Embryonic facial prominence (tissue), 1 donor: Measurements from ENCODE around the gene NPFFR1.
"Not testable (repeated sequence)": the region's sequence is repeated elsewhere in the genome, so short reads cannot be mapped to it uniquely, and the experiment has no call there.

ENCODE experiments used
- DNase-seq: peaks from one replicate; pipeline ENCODE4 v3.0.0-alpha.2; 2016; ENCODE audit errors: extremely low spot score

Gene NPFFR1

DNA sequence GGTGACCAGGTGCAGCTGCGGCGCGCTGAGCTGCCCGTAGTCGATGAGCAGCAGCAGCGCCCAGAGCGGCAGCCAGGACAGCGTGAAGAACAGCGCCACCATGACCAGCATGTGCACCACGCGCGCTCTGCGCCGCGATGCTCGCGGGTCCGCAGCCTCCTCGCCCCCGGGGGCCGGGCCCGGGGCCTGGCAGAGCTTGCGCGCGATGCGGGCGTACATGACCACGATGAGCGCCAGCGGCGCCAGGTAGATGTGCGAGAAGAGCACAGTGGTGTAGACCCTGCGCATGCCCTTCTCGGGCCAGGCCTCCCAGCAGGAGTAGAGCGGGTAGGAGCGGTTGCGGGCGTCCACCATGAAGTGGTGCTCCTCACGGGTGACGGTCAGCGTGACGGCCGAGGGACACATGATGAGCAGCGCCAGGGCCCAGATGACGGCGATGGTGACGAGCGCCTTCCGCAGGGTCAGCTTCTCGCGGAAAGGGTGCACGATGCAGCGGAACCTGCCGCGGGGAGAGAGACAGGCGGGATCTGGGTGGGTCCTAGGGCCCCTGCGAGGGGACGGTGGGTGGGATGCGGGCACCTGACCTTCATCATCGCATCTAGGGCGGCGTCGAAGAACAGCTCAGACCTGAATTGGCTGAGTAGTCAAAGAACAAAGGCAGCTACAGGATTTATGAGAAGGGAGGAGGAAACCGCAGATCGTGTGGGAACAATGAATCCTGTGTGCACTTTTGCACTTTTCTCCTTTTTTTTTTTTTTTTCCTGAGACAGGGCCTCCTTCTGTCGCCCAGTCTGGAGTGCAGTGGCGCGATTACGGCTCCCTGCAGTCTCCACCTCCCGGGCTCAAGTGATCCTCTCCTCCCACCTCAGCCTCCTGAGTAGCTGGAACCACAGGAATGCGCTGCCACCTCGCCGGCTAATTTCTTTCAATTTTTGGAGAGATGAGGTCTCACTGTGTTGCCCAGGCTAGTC is 28.2 kb downstream of the NPFFR1 start:
- peak; percentile 85 for DNase-seq

DNA sequence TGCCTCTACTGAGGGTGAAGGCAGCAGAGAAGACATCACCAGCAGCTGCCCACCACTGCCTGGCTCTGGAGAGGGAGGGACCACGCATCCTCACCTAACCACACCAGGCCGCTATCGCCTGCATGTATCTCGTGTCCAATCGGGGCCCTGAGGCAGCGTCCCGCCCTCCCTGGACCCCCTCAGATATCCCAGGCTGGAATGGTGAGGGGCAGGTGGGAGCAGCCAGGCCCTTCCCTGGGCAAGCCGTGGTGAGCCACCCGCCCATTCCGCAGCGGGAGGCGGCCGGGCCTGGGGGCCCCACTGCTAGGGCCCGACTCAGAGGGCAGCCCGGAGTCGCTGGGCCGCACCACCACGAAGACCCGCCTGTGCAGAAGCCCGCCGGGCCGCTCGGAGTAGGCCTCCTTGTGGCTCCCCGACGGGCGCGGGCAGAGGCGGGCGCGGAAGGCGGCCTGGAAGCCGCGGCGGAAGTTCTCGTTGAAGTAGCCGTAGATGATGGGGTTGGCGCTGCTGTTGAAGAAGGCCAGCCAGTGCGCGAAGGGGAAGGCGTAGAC is 29.0 kb downstream of the NPFFR1 start:
- DNase-seq: no peak

DNA sequence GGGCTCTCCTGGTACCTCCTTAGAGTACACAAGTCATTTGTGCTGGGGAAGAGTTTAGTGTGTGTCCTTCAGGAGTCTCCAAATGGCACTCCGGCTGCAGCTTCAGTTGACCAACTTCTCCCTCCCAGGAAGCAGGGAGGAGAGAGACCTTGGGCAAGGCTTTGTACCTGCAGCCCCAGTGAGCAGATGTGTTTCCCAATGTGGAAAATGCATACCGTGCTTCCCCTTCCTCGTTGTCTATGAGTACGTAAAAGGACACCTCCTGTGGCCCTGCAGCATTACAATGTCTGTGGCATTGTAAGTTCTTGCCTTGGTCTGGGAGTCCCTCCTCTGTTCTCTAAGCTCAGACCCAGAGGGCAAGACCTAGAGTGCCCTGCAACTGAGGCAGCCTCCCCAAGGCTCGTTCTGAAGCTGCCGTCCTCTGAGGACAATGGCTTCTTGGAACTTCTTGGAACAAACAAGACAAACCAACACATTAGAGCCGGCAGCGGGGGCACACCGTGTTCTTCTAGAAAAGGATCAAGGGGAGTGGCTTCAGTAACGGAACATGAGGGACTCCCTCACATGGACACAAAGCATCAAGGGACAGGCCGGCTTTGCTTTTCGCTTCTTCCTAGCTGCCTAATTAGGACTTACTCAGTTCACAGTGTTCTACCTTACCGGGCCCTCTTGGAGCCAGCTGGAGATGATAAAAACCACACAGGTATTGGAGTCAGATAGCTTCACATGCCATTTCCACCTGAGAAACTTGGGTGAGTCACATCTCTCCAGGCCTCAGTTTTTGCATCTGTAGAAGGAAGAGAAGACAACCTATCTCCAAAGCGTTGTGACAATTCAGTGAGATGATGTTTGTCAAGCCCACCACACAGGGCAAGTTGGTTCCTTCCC is 29.7 kb downstream of the NPFFR1 start:
- DNase-seq: no peak

DNA sequence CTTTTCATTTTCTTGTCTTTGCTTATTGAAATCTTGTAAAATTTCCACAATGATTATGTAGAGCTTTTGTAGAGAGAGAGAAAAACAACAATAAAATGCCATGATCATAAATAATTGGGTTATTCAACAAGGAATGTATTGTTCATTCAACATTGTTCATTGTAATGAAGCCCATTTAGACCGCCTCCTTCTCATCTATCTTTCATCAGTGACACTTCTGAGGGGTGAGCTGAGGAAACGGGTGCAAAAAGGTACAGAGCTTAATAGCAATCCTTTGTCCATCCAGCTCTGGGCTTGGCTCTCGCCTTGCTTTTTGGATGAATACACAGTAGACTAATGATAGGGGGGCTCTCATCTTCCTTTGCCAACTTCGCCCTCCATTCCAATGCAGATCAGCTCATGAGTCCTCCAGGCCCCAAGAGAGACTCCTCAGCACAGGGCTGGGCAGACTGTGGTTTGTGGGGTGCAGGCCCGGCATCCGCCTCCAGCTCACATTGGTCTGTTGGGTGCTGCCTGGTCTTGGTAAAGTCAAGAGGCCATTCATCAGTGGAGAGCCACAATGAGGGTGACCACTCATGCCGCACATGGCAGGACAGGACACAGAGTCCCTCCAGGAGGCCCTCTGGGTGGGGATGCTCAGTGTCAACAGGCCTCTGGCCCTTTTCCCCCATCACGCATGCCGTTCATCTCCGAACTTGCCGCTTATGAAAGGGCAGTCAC is 32.7 kb downstream of the NPFFR1 start:
- no peak for DNase-seq

DNA sequence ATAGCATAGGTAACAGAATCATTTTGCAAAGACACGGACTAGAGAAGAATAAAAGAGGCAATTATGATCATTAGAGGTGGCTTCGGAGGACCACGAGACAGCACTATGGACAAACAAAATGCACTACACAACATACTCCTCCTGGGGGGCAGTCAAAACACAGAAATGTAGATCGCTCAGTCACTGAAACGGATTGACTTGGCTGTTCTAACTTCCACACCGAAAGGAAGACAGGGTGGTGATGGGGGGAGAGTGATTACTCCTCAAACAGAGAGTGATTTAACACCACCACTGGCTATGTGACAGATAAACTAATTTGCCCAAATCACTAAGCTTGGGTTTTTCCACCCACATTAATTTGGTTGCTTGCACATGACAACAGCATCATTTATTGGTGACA is 36.4 kb downstream of the NPFFR1 start:
- DNase-seq: no peak

DNA sequence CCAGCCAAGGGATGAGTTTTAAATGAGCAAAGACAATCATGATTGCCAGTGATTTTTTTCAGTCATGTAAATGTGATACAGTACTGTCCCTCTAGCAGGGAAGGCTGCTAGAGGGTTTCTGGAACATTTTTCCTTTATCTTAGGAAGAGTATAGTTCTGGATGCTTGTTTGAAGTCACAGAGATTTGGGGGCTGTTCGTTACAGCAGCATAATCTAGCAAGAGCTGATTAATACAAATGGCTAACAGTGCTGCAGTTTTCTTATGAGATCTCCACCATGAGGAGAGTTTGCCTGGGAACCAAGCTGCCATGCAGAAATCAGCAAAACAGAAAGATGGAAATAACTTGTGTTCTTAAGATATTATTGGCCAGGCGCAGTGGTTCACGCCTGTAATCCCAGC is 42.7 kb downstream of the NPFFR1 start:
- DNase-seq: no peak

DNA sequence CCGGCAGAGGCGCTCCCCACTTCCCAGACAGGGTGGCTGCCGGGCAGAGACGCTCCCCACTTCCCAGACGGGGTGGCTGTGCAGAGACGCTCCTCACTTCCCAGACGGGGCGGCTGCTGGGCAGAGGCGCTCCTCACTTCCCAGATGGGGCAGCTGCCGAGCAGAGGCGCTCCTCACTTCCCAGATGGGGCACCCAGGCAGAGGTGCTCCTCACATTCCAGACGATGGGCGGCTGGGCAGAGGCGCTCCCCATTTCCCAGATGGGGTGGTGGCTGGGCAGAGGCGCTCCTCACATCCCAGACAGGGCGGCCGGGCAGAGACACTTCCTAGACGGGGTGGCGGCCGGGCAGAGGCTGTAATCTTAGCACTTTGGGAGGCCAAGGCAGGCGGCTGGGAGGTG is 43.8 kb downstream of the NPFFR1 start:
- not testable (repeated sequence) for DNase-seq

DNA sequence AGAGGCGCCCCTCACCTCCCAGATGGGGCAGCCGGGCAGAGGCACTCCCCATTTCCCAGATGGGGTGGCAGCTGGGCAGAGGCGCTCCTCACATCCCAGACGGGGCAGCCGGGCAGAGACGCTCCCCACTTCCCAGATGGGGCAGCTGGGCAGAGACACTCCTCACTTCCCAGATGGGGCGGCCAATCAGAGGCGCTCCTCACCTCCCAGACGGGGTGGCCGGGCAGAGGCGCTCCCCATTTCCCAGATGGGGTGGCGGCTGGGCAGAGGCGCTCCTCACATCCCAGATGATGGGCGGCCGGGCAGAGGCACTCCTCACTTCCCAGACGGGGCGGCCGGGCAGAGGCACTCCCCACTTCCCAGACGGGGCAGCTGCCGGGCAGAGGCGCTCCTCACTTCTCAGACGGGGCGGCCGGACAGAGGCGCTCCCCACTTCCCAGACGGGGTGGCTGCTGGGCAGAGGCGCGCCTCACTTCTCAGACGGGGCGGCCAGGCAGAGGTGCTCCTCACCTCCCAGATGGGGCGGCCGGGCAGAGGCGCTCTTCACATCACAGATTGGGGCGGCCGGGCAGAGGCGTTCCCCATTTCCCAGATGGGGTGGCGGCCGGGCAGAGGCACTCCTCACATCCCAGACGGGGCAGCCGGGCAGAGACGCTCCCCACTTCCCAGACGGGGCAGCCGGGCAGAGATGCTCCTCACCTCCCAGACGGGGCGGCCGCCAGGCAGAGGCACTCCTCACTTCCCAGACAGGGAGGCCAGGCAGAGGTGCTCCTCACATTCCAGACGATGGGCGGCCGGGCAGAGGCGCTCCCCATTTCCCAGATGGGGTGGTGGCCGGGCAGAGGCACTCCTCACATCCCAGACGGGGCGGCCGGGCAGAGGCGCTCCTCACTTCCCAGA is 44.5 kb downstream of the NPFFR1 start:
- DNase-seq: not testable (repeated sequence)

DNA sequence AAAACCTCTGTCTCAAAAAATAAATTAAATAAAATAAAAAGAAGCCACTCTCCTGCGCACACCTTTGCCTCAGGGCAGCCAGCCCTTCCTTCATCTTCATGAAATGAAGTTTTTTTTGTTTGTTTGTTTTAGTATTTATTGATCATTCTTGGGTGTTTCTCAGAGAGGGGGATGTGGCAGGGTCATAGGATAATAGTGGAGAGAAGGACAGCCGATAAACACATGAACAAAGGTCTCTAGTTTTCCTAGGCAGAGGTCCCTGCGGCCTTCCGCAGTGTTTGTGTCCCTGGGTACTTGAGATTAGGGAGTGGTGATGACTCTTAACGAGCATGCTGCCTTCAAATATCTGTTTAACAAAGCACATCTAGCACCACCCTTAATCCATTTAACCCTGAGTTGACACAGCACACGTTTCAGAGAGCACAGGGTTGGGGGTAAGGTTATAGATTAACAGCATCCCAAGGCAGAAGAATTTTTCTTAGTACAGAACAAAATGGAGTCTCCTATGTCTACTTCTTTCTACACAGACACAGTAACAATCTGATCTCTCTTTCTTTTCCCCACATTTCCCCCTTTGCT is 45.8 kb downstream of the NPFFR1 start:
- DNase-seq: not testable (repeated sequence)

DNA sequence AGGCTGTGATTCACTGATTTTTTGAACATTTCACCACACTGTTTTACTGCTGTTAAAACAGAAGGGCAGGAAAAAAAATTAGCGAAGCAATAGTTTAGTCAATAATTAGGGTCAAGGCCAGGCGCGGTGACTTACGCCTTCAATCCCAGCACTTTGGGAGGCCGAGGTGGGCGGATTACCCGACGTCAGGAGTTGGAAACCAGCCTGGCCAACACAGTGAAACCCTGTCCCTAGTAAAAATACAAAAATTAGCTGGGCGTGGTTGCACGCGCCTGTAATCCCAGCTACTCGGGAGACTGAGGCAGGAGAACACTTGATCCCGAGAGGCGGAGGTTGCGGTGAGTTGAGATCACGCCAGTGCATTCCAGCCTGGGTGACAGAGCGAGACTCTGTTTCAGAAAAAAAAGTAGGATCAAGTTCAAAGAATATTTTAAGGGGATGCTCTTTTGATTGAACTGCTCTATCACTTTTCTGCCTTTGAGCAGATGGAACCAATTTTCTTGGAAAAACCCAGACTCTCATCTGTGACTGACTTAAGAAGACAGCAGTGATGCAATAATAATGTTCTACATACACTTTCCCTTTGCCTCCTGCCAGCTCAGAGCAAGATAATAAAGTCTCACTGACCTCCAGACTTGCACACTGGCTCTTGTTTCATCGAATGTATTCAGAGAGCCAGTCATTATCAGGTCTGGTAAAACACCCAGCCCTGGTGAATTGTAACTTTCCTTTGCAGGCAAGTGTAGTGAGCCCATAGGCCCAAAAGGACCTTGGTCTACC is 48.9 kb downstream of the NPFFR1 start:
- no peak for DNase-seq

DNA sequence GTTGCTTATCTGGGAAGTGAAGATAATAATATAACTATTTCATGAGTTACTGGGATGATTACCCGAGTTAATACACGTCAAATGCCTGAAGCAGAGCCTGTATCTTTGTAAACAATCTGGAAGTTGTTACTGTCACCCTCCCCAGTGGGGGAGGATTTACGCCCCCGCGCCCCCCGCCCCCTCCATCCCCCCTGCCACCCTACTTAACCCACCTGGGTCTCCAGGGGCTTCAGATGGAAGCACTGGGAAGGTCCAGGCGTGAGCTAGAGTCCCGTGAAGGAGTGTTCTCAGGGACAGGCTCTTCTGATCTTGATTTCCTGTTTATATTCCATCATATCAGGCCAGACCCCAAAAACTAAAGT is 49.9 kb downstream of the NPFFR1 start:
- no peak for DNase-seq

DNA sequence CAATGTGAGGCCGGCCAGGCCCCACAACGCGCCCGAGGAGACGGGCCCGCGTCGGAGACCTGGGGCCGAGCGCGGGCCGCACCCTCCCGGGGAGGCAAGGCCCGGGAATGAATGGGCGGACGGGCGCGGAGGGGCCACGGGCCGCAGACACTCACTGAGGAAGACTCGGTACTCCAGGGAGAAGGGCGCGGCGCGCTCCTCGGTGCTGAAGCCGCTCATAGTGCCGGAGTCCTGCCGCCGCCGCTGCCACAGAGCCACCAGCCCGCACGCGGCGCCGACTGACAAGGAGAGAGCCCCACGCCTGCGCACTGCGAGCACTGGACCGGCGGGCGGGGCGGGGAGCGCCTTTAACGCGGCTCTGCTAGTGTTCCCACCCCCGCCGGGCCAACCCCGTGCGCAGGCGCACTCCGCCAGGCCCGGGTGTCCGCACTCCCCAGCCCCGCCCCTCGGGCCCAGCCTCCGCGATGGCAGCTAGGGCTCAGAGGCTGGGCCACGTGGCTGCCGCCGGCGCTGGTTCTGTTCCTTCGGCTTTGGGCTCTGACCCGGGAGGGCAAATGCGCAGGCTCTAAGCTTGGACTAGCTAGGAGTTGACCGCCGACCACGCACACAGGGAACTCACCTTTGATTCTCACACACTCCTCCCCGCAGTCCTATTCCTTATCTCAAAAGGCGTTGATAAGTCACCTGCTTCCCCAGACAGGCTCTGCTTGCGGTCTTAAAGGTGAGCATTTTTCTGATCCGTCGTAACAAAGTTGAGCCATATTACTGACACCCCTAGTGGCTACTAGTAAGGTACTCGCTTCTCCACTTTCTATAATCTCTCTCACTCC is 50.5 kb downstream of the NPFFR1 start, which contains the start of gene PPA1:
PPA1 (minus strand) TSS at position 321 of the 830 bp plus-strand sequence; CDS start at position 219, 102 bp downstream.
- peak; percentile 86 for DNase-seq

DNA sequence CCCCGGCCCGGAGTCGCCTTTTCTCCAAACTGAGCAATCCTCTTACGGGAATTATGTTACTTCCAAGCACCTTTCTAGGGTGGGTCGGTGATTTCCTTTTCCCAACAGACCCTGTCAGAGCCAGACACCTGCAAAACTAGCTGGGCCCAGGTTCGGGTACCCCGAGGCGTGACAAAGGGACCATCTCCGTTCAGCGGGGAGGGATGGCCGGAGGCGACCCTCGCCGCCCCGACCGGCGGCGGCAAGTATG is 51.0 kb downstream of the NPFFR1 start:
- DNase-seq: no peak

DNA sequence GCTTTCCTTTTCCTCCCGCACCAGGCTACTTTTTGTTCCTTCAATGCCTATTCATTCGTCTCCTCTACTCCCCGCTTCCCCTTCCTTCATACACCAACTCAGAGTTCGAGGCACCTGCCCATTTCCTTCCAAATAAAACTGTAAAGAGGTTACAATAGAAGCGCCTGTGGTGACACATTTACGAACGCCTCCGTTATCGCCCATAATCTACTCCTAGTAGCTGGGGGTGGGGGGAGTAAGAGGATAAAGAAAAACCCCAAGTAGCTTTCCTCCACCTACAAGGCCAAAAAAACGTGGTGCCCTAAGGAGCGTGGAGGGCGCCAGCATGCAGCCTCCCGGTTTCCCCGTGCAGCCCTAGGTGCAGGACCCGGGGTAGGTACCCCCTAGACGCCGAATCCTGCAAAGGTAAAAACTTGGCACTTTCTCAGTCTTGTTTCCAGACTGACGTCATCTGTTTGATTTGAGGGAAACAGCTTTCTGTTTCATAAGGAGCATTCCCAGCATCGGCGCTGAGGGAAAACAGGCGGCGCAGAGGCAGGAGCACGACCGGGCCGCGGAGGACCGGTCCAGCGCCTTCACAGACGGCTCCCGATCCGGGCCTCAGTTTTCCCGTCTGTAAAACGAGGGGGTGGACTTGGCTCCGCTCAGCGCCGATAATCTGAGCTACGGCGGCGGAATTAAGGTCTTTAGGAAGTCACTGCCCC is 51.5 kb downstream of the NPFFR1 start:
- DNase-seq: no peak

DNA sequence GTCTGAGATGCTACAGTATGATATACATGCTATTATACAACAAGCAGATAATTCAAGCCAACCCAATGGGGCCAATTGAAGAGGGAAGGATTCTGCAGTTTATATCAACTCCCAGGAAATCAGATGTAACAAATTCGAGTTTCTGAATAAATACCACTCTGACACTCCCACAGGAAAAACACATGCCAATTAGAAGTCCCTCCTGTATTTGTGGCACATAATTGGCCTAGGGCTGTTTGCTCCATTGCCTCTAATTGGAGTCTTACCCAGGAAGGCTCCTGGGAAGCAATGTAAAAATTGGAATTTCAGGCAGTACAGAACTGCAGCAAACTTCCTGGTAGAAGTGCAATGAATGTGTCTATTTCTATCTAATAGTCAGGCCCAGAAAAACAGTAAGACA is 55.3 kb downstream of the NPFFR1 start:
- no peak for DNase-seq

DNA sequence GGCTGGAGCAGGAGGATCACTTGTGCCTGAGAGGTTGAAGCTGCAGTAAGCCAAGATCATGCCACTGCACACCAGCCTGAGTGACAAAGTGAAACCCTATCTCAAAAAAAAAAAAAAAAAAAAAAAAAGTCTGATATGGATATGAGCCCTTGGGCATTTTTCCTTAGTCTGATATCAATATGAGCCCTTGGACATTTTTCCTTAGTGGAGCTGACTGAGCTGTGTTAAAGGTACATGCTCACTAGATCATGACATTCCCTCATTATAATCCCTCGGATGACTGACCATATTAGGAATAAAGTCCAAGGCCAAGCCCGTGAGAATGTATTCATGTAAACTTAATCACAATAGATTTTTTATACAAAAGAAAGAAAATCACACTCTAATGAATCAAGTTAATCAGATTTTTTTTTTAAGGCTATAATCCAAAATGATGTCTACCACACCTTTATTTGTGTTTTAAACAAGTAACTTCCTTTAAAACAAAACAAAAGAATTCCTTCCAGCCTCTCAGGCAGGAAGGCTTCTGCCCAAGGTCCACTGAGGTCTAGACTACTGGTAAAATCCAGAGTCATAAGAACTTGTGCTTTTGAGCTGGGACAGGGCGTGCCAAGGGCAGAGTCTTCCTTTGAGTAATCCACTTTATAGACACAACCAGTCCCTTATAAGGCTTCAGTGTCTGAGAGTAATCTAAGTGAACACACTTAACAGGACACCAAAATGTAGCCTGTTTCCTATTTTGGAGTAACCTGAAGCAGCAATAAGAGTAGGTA is 56.1 kb downstream of the NPFFR1 start:
- DNase-seq: no peak

DNA sequence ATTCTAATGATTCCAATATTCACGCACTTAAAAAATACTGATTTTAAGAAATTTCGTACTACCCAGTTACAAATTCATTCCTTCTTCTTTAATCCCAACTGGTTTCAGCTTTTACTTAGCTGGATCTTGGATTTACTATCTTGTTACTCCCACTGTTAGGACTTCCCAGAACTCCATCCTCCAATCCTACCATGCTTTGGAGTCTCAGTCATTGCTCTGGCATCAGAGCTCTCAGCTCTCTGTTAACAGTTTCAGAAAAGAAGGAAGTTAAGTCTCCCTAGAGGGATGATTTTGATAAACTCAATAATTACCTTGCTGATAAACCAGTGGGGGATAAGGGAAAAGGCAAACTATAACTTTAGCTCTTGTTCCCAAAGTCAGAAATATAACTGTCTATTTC is 60.1 kb downstream of the NPFFR1 start:
- no peak for DNase-seq
